Measurements from ENCODE around the gene WASF3.
A peak's percentile ranks its signal among the peaks of the same experiment; 100 is the strongest.
"Not testable (repeated sequence)": the region's sequence is repeated elsewhere in the genome, so short reads cannot be mapped to it uniquely, and the experiment has no call there.

The WASF3 gene

GRCh38 chr13:26716984-26717383, 159.5 kb downstream of the WASF3 start:
- no peak for DNase-seq (ENCODE audit: low read depth)

DNA sequence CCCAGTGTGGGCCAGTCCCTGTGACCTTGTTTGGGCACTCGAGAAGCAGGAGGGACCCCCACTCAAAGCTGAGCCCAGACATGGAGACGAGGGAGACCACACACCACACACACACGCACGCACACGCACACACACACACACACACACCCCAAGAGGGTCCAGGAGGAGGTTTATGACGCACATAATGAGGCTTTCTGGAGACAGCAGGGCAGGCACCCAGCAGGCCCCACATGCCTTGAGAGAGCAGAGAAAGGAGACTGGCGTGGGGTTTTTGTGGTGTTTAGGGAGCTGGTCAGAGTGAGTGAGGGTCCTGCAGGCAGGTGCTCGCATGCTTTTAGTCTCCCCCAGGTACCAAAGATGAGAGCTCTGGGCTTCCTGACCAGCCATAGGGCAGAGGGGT, 160.7 kb downstream of the WASF3 start:
- no peak for DNase-seq (ENCODE audit: low read depth)

DNA sequence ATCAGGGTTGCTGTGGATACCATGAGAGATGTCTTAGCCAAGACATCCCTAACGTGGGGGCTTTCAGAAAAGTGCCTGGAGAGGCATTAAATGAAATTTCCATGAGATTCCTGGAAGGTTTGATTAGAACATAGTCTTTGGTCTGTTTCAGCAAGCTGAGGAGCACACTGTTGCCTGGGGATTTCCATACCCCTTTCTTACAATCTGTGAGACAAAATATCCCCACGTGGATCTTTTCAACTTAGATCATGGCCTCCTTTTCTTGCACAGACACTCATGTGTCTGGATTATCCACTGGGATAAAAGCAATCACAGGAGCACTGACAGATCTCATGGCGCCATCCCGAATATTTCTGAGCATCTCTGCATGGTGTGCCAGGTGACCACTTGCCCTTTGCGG, 161.4 kb downstream of the WASF3 start:
- DNase-seq (ENCODE audit: low read depth) = no peak

DNA sequence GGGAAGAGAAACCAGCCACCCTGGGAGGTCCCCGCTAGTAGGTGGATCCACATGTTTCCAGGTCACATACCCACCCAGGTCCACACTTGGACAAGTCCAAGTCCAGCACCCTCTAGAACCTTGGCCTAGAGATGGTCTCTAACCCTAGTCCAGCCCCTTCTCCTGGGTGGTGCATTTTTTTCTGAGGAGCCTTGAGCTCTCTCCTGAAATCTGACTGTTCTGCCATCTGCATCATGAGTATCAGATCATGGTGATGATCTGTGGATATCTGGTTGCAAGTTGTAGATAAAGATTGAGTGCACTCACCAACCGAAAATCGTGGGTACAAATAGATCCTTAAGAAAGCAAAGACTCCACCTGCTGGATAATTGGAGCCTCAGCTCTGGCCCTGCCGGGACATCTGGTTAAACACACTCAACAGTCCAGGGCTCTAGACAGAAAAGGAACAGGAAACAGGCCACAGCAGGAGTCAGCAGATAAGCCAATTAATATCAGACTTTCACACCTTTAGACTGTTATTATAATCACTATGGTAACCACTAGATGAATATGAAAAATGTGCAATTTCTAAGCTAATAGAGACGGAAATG, 162.0 kb downstream of the WASF3 start:
- DNase-seq (ENCODE audit: low read depth) = no peak

GRCh38 chr13:26721251-26722121, 164.0 kb downstream of the WASF3 start:
- peak; percentile 10 for DNase-seq (ENCODE audit: low read depth)

GRCh38 chr13:26722321-26722720, 164.8 kb downstream of the WASF3 start:
- no peak for DNase-seq (ENCODE audit: low read depth)

GRCh38 chr13:26723620-26724019, 166.1 kb downstream of the WASF3 start:
- DNase-seq (ENCODE audit: low read depth) = not testable (repeated sequence)

DNA sequence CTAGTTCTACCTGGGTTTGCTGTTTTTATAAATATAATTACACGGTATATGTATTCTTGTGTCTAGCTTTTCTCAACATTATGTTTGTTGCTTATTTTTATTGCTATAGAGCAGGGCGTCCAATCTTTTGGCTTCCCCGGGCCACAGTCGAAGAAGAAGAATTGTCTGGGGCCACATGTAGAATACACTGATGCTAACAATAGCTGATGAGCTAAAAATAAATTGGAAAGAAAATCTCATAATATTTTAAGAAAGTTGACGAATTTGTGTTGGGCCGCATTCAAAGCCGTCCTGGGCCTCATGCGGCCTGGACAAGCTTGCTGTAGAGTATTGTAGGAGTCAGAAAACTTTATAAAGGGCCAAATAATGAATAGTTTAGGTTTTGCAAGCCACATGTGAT, 169.2 kb downstream of the WASF3 start:
- DNase-seq (ENCODE audit: low read depth) = no peak

DNA sequence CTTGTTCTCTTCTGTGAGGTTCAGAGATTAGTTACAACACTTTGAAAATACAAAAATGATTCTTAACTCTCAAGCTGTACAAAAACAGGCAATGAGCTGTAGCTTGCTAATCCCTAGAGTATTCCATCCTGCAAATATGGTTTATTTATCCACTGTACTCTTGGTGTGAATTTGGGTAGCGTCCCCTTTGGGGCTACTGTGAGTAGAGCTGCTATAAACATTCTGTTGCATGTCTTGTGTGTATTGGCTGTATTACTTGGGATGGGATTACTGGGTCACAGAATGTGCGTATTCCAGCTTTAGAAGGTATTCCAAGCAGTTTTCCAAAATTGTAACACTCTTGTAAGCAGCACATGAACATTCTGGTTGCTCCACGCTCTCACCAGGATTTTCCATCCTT, 169.6 kb downstream of the WASF3 start:
- no peak for DNase-seq (ENCODE audit: low read depth)

GRCh38 chr13:26727633-26728032, 170.2 kb downstream of the WASF3 start:
- DNase-seq (ENCODE audit: low read depth) = no peak

GRCh38 chr13:26735677-26736076, 178.2 kb downstream of the WASF3 start:
- no peak for DNase-seq (ENCODE audit: low read depth)
